HepG2 (cell line): ENCODE data around the gene TP73. TPM values are rescaled to one million over a fixed set of nuclear protein-coding genes. Genes with fewer than 3 reads are reported as not detected.

Experiments
- ATAC-seq: fragments of 200-7000 bp; cut with Tn5 transposase; 3 replicates; pipeline ENCODE4 v1.9.1; 2020; ENCODE audit warnings: mild to moderate bottlenecking, moderate library complexity
- BruUV-seq: library from RNA; stranded (reverse); fragments of 400-500 nt; replicated peaks from 2 replicates; lab custom pipeline; 2021; lab: Mats Ljungman, UMichigan
- CTCF ChIA-PET: fragments of 300-600 bp; formaldehyde crosslinking; extraction: SDS; loops from one replicate; lab custom pipeline; 2021; ENCODE audit warnings: low total read pairs, inconsistent platforms, low intra/inter-chr PET ratio; lab: Yijun Ruan, JAX
- POLR2A ChIA-PET: fragments of 350-600 bp; sonication (Branson Sonifier 250); formaldehyde crosslinking; loops from one replicate; lab custom pipeline; 2020; ENCODE audit warnings: antibody characterized with exemption, inconsistent platforms; lab: Yijun Ruan, JAX
- DNase-seq: peaks from one replicate; pipeline ENCODE4 v3.0.0-alpha.2; 2015; ENCODE audit warnings: low spot score
- FAIRE-seq: peaks from 3 replicates; lab custom pipeline; 2011; peaks lifted over from hg19 to GRCh38; lab: Jason Lieb, UNC
- H2AFZ ChIP-seq: one replicate; pipeline ENCODE4 v1.6.1; 2011; ENCODE audit warnings: low read length, inconsistent platforms
- H3K27ac ChIP-seq: fragments of 300-600 bp; 3 replicates; pipeline ENCODE4 v1.8.0; 2011; ENCODE audit warnings: mixed run types, mild to moderate bottlenecking, mixed read lengths, low read length, inconsistent platforms; ENCODE audit not compliant: insufficient read depth; ENCODE audit errors: extremely low read length
- H3K27me3 ChIP-seq, 2 experiments: fragments of 200-600 bp in 1 of 2; 2 replicates in 1 of 2; 3 replicates in 1 of 2; pipeline versions ENCODE4 v1.6.0 to v1.8.0; 2011; ENCODE audit warnings: low read length in 2 of 2, mild to moderate bottlenecking in 2 of 2, moderate library complexity in 2 of 2, inconsistent platforms in 1 of 2; ENCODE audit not compliant: insufficient read depth in 2 of 2, control insufficient read depth in 1 of 2
- H3K36me3 ChIP-seq, 2 experiments: fragments of 200-600 bp in 1 of 2; replicated peaks in 1 of 2; 2 replicates in 1 of 2; 3 replicates in 1 of 2; pipeline versions ENCODE4 v1.5.1 to v1.8.0; 2011; ENCODE audit warnings: low read length in 2 of 2, inconsistent platforms in 1 of 2; ENCODE audit not compliant: insufficient read depth in 2 of 2, control insufficient read depth in 1 of 2
- H3K4me1 ChIP-seq: 2 replicates; pipeline ENCODE4 v1.5.1; 2012; ENCODE audit warnings: low read length, inconsistent platforms; ENCODE audit not compliant: insufficient read depth
- H3K4me2 ChIP-seq: 2 replicates; pipeline ENCODE4 v1.6.0; 2011; ENCODE audit warnings: low read depth, low read length, inconsistent platforms
- H3K4me3 ChIP-seq, 3 experiments: fragments of 200-600 bp in 1 of 3; sonication (generic), shearing (Covaris generic) in 1 of 3; replicated peaks in 1 of 3; 2 replicates each; pipeline ENCODE4 v1.5.1; 2011 to 2016; ENCODE audit warnings: low read length in 3 of 3, inconsistent platforms in 2 of 3, low read depth in 2 of 3, mild to moderate bottlenecking in 2 of 3, control low read depth in 1 of 3, mixed read lengths in 1 of 3; ENCODE audit not compliant: insufficient read depth in 1 of 3
- H3K79me2 ChIP-seq: one replicate; pipeline ENCODE4 v1.6.1; 2011; ENCODE audit warnings: low read length, inconsistent platforms; ENCODE audit not compliant: insufficient read depth
- H3K9ac ChIP-seq: 2 replicates; pipeline ENCODE4 v1.6.0; 2011; ENCODE audit warnings: mild to moderate bottlenecking, low read depth, low read length, inconsistent platforms; ENCODE audit not compliant: insufficient read depth
- H3K9me3 ChIP-seq: 2 replicates; pipeline ENCODE4 v1.5.1; 2012; ENCODE audit warnings: mild to moderate bottlenecking, low read length
- H4K20me1 ChIP-seq: 2 replicates; pipeline ENCODE4 v1.6.0; 2011; ENCODE audit warnings: inconsistent platforms, mild to moderate bottlenecking, low read length, moderate library complexity; ENCODE audit not compliant: insufficient read depth
- ATF1 ChIP-seq: IDR thresholded peaks from 2 replicates; pipeline ENCODE4 v1.6.1; 2016; ENCODE audit warnings: mild to moderate bottlenecking, control low read depth
- CENPT ChIP-seq: sonication (generic); formaldehyde crosslinking; IDR thresholded peaks from 2 replicates; pipeline ENCODE4 v1.8.0; 2022; ENCODE audit warnings: low read depth, mild to moderate bottlenecking, moderate library complexity, missing genetic modification reagents
- CSRNP2 ChIP-seq: sonication (generic); formaldehyde crosslinking; conservative IDR thresholded peaks from 2 replicates; pipeline ENCODE4 v1.8.0; 2022; ENCODE audit warnings: low read depth, missing genetic modification reagents
- PHF5A ChIP-seq: IDR thresholded peaks from one replicate; pipeline ENCODE4 v1.6.1; 2018; ENCODE audit warnings: low read depth, missing genetic modification reagents; ENCODE audit not compliant: unreplicated experiment
- SNRNP70 ChIP-seq: fragments of 200-400 bp; formaldehyde crosslinking; IDR thresholded peaks from 2 replicates; pipeline ENCODE4 v1.6.1; 2017; ENCODE audit warnings: mild to moderate bottlenecking, low read depth, low read length, moderate library complexity
- SUZ12 ChIP-seq: fragments of 150-350 bp; IDR thresholded peaks from 2 replicates; pipeline ENCODE4 v1.6.1; 2014; ENCODE audit warnings: low read depth, low read length
- TOPORS ChIP-seq: sonication (generic); formaldehyde crosslinking; IDR thresholded peaks from 2 replicates; pipeline ENCODE4 v1.8.0; 2023; ENCODE audit warnings: mild to moderate bottlenecking, missing genetic modification reagents
- ZNF180 ChIP-seq: sonication (generic); formaldehyde crosslinking; IDR thresholded peaks from 2 replicates; pipeline ENCODE4 v1.4.0; 2020; ENCODE audit warnings: low read depth, missing genetic modification reagents, borderline replicate concordance
- ZNF20 ChIP-seq: sonication (generic); formaldehyde crosslinking; IDR thresholded peaks from 2 replicates; pipeline ENCODE4 v1.4.0; 2020; ENCODE audit warnings: mild to moderate bottlenecking, moderate library complexity, missing genetic modification reagents
- ZNF33B ChIP-seq: sonication (generic); formaldehyde crosslinking; IDR thresholded peaks from 2 replicates; pipeline ENCODE4 v1.5.1; 2020; ENCODE audit warnings: mild to moderate bottlenecking, missing genetic modification reagents
- ZNF615 ChIP-seq: sonication (generic); formaldehyde crosslinking; IDR thresholded peaks from 2 replicates; pipeline ENCODE4 v1.5.0; 2020; ENCODE audit warnings: mild to moderate bottlenecking, missing genetic modification reagents, borderline replicate concordance
- ZNF839 ChIP-seq: sonication (generic); formaldehyde crosslinking; IDR thresholded peaks from 2 replicates; pipeline ENCODE4 v1.4.0; 2020; ENCODE audit warnings: missing genetic modification reagents, mild to moderate bottlenecking, borderline replicate concordance
- WGBS: methylation state at CpG from one replicate; pipeline ENCODE4 v1.1.6; 2017; ENCODE audit warnings: low lambda C conversion rate; 5-methylcytosine and 5-hydroxymethylcytosine counted together
- in situ Hi-C: cut with HindIII; loops from 2 replicates; pipeline ENCODE4 v1.10.0; 2017; ENCODE audit warnings: low pct_unique_long_range_greater_than_20kb; ENCODE audit not compliant: extremely low pct_ligation_motif_present
- intact Hi-C: fragments of 100-400 bp; cut with micrococcal nuclease; formaldehyde crosslinking; loops from one replicate; pipeline ENCODE4 v1.10.0; 2022; ENCODE audit not compliant: unreplicated experiment
- polyA plus RNA-seq, 8 experiments: library from polyadenylated mRNA; depleted of rRNA in 3 of 8; stranded (reverse) in 7 of 8; unstranded in 1 of 8; fragments of >200 nt; fragmentation: Illumina TruSeq in 4 of 8; extraction: Trizol in 4 of 8; gene quantifications; 2 replicates each; pipeline versions ENCODE4 v1.2.1 to v1.2.3, GENCODE V29; 2011 to 2016; ENCODE audit warnings: low read depth in 4 of 8, missing spikeins in 1 of 8, mixed read lengths in 1 of 8; ENCODE audit not compliant: insufficient read depth in 1 of 8
- total RNA-seq, 5 experiments: library from RNA; depleted of rRNA; stranded (reverse); fragments of >200 nt; fragmentation: Illumina TruSeq; extraction: Trizol; gene quantifications; 2 replicates each; pipeline ENCODE4 v1.2.3, GENCODE V29; 2016; ENCODE audit warnings: low read depth in 1 of 5
- TF ChIP-seq, protein P1 (sequence below): sonication (generic); formaldehyde crosslinking; IDR thresholded peaks from 2 replicates; pipeline ENCODE4 v1.4.0; 2020; ENCODE audit warnings: missing genetic modification reagents, borderline replicate concordance
- TF ChIP-seq, protein P2 (sequence below): sonication (generic); formaldehyde crosslinking; IDR thresholded peaks from 2 replicates; pipeline ENCODE4 v1.9.0; 2021; ENCODE audit warnings: missing genetic modification reagents, mild to moderate bottlenecking, borderline replicate concordance
- TF ChIP-seq, protein P3 (sequence below), 2 experiments: sonication (generic) in 1 of 2; formaldehyde crosslinking in 1 of 2; IDR thresholded peaks; 2 replicates each; pipeline versions ENCODE4 v1.5.1 to v1.6.1; 2011 to 2020; ENCODE audit warnings: borderline replicate concordance in 1 of 2, low read depth in 1 of 2, low read length in 1 of 2, mild to moderate bottlenecking in 1 of 2, missing genetic modification reagents in 1 of 2, moderate library complexity in 1 of 2

Gene TP73
- total and polyA plus RNA-seq, 2 of the 13 experiments (the other 11 are each of a cell fraction or from before 2014, with no cell fraction given), result 0.49 to 1.1 TPM

DNA sequence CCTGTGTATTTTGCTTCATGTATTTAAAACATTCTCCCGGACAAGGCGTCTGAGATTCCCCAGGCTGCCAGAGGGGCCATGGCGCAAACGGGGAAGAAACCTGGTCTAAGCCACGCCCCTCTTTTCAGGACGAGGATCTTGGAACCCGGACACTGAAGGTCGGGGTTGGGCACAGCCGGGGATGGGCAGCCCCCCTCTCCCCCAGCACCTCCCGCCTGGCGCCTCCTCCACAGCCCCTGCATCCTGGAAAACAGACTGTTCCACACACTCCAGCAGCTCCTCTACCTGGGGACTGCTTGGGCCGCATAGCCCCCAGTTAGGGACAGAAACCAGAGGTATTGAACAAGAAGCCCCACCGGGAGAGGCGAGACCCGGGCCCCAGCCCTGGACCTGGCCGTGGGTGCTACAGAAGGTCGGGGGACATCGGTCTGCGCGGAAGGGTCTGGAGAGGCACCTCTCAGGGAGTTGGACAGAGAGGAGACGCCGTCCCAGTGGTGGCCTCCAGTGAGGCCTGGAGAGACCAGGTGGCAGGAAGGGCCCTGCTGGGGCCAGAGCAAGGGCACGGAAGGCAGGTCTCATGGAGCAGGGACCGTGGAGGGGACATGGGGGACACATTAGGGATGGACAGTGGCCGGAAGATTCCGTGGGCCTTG is 5.4 kb downstream of the TP73 start (continued):
- TF ChIP-seq SUZ12 (no peak), ZNF33B (no peak)

GRCh38 chr1:3658231-3658615 is 5.9 kb downstream of the TP73 start:
- DNase-seq, result no peak
- intact Hi-C loops, result no loop called here
- Histone ChIP-seq H3K27me3 (peaks cover 0 to 5% of the 10 kb centered on the region in 2 experiments; a peak in 1 of 5 replicates), H3K9ac (no peak overlapping the region), H3K9me3 (no peaks in the 10 kb centered on the region), H4K20me1 (no peaks in the 10 kb centered on the region), H3K4me2 (no peak overlapping the region), H3K79me2 (no peaks in the 10 kb centered on the region), H3K36me3 (no peaks in the 10 kb centered on the region), H3K4me3 (no peak overlapping the region), H2AFZ (no peak overlapping the region), H3K4me1 (peaks cover 8% of the 10 kb centered on the region), H3K27ac (no peak overlapping the region)
- no peak for ATAC-seq
- in situ Hi-C loops, result no loop called here
- FAIRE-seq, result no peak
- 90% methylated on average over 14 of the region's 14 CpGs for WGBS
- BruUV-seq, result no TSS peak
- POLR2A ChIA-PET, result no interaction called here
- TF ChIP-seq ZNF839 (CRISPR knock-in tag) (no peak), CENPT (CRISPR knock-in tag) (no peak), ZNF615 (no peak), CSRNP2 (CRISPR knock-in tag) (no peak), ZNF20 (CRISPR knock-in tag) (no peak), ATF1 (no peak), PHF5A (CRISPR knock-in tag) (no peak), ZNF180 (CRISPR knock-in tag) (no peak), SNRNP70 (no peak), TOPORS (CRISPR knock-in tag) (no peak)
- TF ChIP-seq, protein P1, sequence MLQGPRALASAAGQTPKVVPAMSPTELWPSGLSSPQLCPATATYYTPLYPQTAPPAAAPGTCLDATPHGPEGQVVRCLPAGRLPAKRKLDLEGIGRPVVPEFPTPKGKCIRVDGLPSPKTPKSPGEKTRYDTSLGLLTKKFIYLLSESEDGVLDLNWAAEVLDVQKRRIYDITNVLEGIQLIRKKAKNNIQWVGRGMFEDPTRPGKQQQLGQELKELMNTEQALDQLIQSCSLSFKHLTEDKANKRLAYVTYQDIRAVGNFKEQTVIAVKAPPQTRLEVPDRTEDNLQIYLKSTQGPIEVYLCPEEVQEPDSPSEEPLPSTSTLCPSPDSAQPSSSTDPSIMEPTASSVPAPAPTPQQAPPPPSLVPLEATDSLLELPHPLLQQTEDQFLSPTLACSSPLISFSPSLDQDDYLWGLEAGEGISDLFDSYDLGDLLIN, result no peak
- TF ChIP-seq, protein P2, sequence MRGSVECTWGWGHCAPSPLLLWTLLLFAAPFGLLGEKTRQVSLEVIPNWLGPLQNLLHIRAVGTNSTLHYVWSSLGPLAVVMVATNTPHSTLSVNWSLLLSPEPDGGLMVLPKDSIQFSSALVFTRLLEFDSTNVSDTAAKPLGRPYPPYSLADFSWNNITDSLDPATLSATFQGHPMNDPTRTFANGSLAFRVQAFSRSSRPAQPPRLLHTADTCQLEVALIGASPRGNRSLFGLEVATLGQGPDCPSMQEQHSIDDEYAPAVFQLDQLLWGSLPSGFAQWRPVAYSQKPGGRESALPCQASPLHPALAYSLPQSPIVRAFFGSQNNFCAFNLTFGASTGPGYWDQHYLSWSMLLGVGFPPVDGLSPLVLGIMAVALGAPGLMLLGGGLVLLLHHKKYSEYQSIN (CRISPR knock-in tag), result no peak
- TF ChIP-seq, protein P3, sequence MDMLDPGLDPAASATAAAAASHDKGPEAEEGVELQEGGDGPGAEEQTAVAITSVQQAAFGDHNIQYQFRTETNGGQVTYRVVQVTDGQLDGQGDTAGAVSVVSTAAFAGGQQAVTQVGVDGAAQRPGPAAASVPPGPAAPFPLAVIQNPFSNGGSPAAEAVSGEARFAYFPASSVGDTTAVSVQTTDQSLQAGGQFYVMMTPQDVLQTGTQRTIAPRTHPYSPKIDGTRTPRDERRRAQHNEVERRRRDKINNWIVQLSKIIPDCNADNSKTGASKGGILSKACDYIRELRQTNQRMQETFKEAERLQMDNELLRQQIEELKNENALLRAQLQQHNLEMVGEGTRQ (IDR thresholded peaks at IDR 0.05; ENCODE audit: low read depth, low read length), result no peak
- TF ChIP-seq, protein P3 (CRISPR knock-in tag; IDR thresholded peaks at IDR 0.05; ENCODE audit: borderline replicate concordance), result no peak
- CTCF ChIA-PET, result no interaction called here
